Hepatocyte (in vitro differentiated cells): ENCODE results near the gene KMT2E.

ENCODE experiments used
- EZH2 ChIP-seq: fragments of 200-600 bp; sonication (generic); IDR thresholded peaks from 2 replicates; pipeline ENCODE4 v1.6.1; 2016; ENCODE audit warnings: antibody characterized with exemption, mild to moderate bottlenecking, borderline replicate concordance
- EZH2phosphoT487 ChIP-seq: fragments of 200-600 bp; sonication (generic); IDR thresholded peaks from one replicate; pipeline ENCODE4 v1.6.1; 2018; ENCODE audit warnings: antibody characterized with exemption, mild to moderate bottlenecking, low read depth, moderate library complexity; ENCODE audit not compliant: unreplicated experiment, severe bottlenecking
- TF ChIP-seq, protein P1 (sequence below): fragments of 200-600 bp; sonication (generic); IDR thresholded peaks from 2 replicates; pipeline ENCODE4 v1.5.1; 2016; ENCODE audit warnings: antibody characterized with exemption, mild to moderate bottlenecking; ENCODE audit not compliant: poor library complexity

- TF ChIP-seq, protein P1, sequence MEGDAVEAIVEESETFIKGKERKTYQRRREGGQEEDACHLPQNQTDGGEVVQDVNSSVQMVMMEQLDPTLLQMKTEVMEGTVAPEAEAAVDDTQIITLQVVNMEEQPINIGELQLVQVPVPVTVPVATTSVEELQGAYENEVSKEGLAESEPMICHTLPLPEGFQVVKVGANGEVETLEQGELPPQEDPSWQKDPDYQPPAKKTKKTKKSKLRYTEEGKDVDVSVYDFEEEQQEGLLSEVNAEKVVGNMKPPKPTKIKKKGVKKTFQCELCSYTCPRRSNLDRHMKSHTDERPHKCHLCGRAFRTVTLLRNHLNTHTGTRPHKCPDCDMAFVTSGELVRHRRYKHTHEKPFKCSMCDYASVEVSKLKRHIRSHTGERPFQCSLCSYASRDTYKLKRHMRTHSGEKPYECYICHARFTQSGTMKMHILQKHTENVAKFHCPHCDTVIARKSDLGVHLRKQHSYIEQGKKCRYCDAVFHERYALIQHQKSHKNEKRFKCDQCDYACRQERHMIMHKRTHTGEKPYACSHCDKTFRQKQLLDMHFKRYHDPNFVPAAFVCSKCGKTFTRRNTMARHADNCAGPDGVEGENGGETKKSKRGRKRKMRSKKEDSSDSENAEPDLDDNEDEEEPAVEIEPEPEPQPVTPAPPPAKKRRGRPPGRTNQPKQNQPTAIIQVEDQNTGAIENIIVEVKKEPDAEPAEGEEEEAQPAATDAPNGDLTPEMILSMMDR = no peak
- TF ChIP-seq EZH2 (no peak), EZH2phosphoT487 (no peak)
Observed at GRCh38 chr7:105067691-105068090, 53.7 kb downstream of the KMT2E start.
